Measurements from ENCODE around the gene TAB2. TPM values are rescaled to one million over a fixed set of nuclear protein-coding genes. Genes with fewer than 3 reads are reported as not detected.

The TAB2 gene
- total and polyA plus RNA-seq, 2 donors (not counting 3 experiments of a cell fraction or from before 2014, with no cell fraction given), result 26.0 to 37.4 TPM

- ChIA-PET CTCF (no interaction called here), POLR2A (no interaction called here)
- Histone ChIP-seq H3K4me2 (ENCODE audit: insufficient read depth, low read length) (no peak overlapping the region), H3K9me3 (replicated peaks; ENCODE audit: control insufficient read depth, insufficient read depth, low read length) (no peaks in the 10 kb centered on the region), H3K9ac (replicated peaks; ENCODE audit: extremely low read depth, insufficient read depth, low read length) (no peak overlapping the region), H3K4me1 (ENCODE audit: control insufficient read depth, extremely low read depth, insufficient read depth, low read length) (no peaks in the 10 kb centered on the region), H2AFZ (ENCODE audit: low read depth, low read length) (no peak overlapping the region), H3K27ac (ENCODE audit: insufficient read depth, low read depth, low read length) (no peak overlapping the region), H3K9me1 (replicated peaks; ENCODE audit: control insufficient read depth, extremely low read depth, insufficient read depth, low read length) (no peaks in the 10 kb centered on the region), H3K36me3 (ENCODE audit: control insufficient read depth in 2 of 2, extremely low read depth in 1 of 2, insufficient read depth in 2 of 2, low read length in 2 of 2) (peaks cover 3 to 12% of the 10 kb centered on the region in 2 experiments), H4K20me1 (replicated peaks; ENCODE audit: control insufficient read depth, extremely low read depth, insufficient read depth, low read length) (peaks cover 2% of the 10 kb centered on the region), H3K4me3 (replicated peaks in 1 of 3; ENCODE audit: insufficient read depth in 1 of 3, low read depth in 1 of 3, low read length in 3 of 3) (no peak overlapping the region), H3K27me3 (ENCODE audit: control insufficient read depth in 2 of 2, insufficient read depth in 2 of 2, low read length in 2 of 2) (no peaks in the 10 kb centered on the region), H3K79me2 (ENCODE audit: control insufficient read depth, insufficient read depth, low read length) (peaks cover 12% of the 10 kb centered on the region)
- BruUV-seq (replicated peaks), result no TSS peak
- intact Hi-C loops (cut with micrococcal nuclease), result no loop called here
- no peak for DNase-seq (ENCODE audit: low read depth, low spot score)
- no peak for FAIRE-seq
- TF ChIP-seq MYC (IDR thresholded peaks at IDR 0.05; ENCODE audit: low read depth, low read length) (no peak), POLR2A (IDR thresholded peaks at IDR 0.05; ENCODE audit: low read depth, low read length) (no peak), FOS (IDR thresholded peaks at IDR 0.05; ENCODE audit: borderline replicate concordance, insufficient read depth, low read length) (no peak), GATA2 (IDR thresholded peaks at IDR 0.05; ENCODE audit: insufficient read depth, insufficient read length, low read depth, low read length) (no peak), POLR2AphosphoS5 (IDR thresholded peaks at IDR 0.05; ENCODE audit: insufficient read depth, low read depth, low read length) (no peak), EZH2 (IDR thresholded peaks at IDR 0.05; ENCODE audit: borderline replicate concordance, low read depth, low read length, severe bottlenecking) (no peak), JUN (IDR thresholded peaks at IDR 0.05; ENCODE audit: borderline replicate concordance, insufficient read depth, insufficient read length, low read depth) (no peak), CTCF (IDR thresholded peaks at IDR 0.05; ENCODE audit: extremely low read depth in 1 of 2, insufficient read depth in 1 of 2, low read depth in 1 of 2, low read length in 2 of 2) (no peak)
- TF ChIP-seq, protein P1, sequence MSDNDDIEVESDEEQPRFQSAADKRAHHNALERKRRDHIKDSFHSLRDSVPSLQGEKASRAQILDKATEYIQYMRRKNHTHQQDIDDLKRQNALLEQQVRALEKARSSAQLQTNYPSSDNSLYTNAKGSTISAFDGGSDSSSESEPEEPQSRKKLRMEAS (IDR thresholded peaks at IDR 0.05; ENCODE audit: insufficient read depth, insufficient read length), result no peak
- dilution Hi-C loops (cut with MboI; ENCODE audit: extremely low pct_ligation_motif_present, low sequenced_read_pairs), result no loop called here
Observed at GRCh38 chr6:149379977-149380376, 62.5 kb downstream of the TAB2 start.

Data from endothelial cell of umbilical vein (primary cell).